NCI-H82 treated with DMSO at 0.1 percent for 48 hours (cell line): ENCODE data around the gene CDH23.
A peak's percentile ranks its signal among the peaks of the same experiment; 100 is the strongest.

ENCODE experiments used
- DNase-seq: peaks from one replicate; lab custom pipeline; 2025; ENCODE audit not compliant: unreplicated experiment; lab: John Stamatoyannopoulos, UW

CDH23 gene

DNA sequence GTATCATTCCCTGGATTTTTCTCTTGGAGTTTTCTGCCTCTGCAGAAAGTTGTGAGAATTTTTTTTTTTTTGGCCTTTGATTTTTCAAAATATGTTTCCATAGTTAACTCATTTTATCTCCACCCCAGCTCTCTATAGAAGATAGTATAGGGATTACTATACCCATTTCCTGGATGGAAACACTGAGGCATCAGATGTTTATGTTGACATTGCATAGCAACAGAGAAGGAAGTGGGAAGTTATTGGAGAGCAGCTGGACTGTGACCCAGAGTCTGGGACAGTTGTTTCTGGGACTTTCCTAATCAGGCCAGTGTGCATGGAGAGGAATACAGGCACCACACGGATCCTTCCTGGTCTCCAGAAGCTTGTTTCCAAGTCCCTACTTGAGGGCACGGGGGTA lies 158.0 kb downstream of the CDH23 start:
- DNase-seq: no peak

- DNase-seq: no peak
Measured at GRCh38 chr10:71555087-71555723, 158.5 kb downstream of the CDH23 start.

- DNase-seq: no peak
Measured at GRCh38 chr10:71555724-71556119, 159.0 kb downstream of the CDH23 start.

DNA sequence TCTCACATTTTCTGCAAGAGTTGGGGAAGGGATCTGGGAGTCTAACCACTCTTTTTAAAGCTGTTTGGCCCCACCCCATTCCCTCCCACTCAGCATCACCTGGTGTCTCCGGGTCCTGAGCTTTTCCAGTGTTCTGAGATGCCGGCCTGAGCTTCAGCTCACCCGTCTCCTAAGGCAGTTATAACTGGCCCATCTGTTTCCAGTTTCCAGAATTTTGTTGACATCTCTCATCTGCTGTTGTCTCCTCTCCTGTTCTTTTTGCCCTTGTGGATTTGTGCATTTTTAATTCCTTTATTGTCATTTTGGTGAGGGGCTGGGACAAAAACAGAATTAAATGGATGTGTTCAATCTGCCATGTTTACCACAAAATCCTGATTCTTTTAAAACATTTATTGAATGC lies 162.3 kb downstream of the CDH23 start:
- no peak for DNase-seq

- DNase-seq: no peak
Measured at GRCh38 chr10:71561003-71561574, 164.4 kb downstream of the CDH23 start.

- no peak for DNase-seq
Measured at GRCh38 chr10:71562181-71562580, 165.5 kb downstream of the CDH23 start.

DNA sequence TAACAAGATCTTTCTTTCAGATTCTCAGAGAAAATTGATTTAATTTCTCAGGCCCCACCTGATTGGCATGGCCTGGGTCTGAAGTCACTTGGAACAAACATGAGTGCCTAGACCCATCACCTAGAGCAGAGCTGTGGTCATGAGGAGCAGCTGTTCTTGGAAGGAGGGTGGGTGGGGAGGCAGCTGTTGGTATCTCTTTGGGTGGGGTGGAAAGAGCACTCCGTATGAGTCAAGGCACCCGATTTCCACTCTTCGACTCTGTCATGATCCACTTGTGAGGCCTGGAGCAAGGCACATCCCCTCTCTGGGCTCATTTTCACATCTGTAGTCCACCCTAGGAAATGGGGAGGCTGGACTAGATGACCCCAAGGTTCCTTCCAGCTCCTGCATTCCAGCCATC lies 166.2 kb downstream of the CDH23 start:
- no peak for DNase-seq

DNA sequence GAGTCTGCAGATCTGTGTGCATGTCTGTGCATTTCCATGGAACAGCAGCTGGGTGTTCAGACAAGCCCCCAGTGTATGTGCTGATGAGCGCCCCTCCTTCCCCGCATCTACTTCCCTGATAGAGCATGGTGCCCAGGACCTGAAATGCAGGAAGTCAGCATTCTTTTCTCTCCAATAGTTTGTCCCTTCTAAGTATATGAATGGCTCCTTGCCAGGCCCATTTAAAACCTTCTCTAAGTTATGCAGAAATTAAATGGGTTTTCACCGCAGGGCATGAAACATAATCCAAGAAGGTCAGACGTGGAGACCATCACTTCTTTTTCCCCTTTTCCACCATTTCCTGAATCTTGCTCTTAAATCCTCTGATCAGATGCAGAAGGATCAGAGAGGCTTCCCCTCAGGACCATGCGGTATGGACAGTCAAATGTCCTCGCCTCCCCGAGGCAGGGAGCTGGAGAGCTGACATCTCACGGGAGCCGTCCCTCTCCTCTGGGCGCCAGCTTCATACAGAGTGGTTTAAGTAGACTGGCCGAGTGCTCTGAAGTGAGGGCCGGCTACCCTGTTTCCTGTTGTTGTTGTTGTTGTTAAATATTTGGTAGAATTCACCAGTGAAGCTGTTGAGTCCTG lies 167.6 kb downstream of the CDH23 start:
- no peak for DNase-seq

GRCh38 chr10:71565284-71566000 lies 168.7 kb downstream of the CDH23 start:
- DNase-seq: peak; percentile 73

- no peak for DNase-seq
Measured at GRCh38 chr10:71567006-71567405, 170.3 kb downstream of the CDH23 start.

DNA sequence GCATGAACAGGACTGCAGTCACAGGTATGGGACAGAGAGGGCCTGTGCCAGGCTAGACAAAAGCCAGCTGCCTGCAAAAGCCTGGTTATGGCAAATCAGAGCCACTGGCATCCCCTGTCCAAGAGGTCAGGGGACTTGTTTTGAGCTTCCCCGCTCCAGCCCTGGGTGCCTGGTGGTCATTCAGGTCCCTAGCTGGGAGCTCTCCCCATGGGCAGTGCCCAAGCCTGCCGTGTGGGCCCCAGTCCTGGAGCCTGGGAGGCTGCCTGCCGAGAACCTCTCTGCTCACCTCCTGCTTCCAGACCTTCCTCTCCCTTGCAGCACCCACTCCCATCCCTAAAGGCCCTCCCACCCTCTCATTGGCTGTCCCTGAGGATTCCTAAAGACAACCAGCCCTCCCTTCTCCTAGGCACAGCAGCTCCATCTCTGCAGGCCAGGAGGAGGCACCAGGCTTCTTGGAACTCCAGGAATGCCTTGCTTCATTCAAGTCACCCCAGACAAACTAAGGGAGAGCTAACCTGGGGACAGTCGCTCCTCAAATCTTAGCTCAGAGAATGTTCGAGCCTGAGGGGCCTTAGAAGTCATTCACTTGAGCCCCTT lies 172.3 kb downstream of the CDH23 start:
- DNase-seq: no peak

- DNase-seq: peak; percentile 22
Measured at GRCh38 chr10:71569775-71570588, 173.3 kb downstream of the CDH23 start.

- DNase-seq: no peak
Measured at GRCh38 chr10:71571460-71572175, 174.9 kb downstream of the CDH23 start.

DNA sequence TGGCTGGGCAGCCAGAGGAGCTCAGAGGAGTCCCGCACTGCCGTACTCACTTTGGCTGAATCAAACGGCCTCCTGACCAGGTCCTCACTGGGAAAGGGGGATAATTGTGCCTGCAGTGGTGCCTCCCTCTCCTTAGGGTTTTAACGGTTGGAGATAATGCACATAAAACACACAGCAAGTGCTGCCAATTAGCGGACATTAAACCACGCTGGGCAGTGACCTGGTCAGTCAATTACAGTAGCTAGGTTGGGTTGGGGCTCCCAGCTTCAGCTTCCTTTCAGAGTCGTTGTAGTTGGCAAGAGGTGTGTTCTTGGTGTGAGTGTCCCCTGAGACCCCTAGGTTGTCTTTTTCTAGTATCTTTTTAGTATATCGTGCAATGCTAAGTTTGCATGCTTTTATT lies 176.2 kb downstream of the CDH23 start:
- DNase-seq: no peak

DNA sequence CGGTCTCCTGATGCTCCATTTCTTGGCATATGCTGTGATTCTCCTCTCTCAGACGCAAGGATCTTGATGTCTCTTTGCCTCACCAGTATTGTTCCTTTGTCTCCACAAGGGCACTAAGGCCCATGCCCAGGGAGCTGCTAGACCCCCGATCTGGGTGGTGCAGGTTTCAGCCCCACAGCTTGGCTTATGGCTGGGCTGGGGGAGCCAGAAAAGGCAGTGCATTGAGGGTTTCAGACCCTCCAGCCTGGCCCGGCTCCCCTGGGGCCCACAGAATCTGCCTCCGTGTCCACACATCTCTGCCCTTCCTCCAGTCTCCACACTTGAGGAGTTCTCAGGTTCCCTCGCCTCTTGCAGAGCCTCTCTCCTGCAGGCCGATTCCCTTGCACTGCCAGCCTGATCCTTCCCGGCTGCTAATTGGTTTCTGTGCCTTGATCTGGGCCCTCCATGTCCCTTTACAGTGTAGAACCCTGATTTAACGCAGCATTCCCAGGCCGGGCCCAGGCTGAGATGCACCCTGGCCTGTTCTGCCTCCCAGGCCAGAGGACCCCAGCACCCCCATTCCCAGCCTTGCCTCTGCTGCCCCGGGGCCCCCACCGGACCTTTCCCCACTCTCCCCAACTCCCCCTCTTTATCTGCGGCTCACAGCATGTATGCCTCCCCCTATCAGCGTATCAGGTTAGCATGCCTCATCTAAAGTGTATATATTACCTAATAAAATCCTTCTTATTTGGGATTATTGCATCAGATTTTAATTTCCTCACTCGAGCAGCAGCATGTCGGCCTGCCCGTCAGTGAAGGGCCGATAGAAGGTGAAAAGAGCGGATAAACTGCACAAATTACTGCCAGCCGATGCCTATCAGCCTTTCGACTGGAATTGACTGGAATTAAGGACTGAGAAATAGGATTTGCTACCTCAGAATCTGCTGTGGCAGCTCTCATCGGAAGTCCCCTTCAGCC lies 177.1 kb downstream of the CDH23 start:
- DNase-seq: peak; percentile 44

GRCh38 chr10:71575451-71575850 lies 178.7 kb downstream of the CDH23 start:
- DNase-seq: no peak

GRCh38 chr10:71575934-71576801 lies 179.4 kb downstream of the CDH23 start:
- no peak for DNase-seq

GRCh38 chr10:71576842-71577241 lies 180.1 kb downstream of the CDH23 start:
- no peak for DNase-seq
